GM12878 (cell line): ENCODE data around the gene LYRM4.

Source experiments
- CREM ChIP-seq: IDR thresholded peaks from 2 replicates; pipeline ENCODE4 v1.6.1; 2014; ENCODE audit warnings: antibody characterized with exemption, low read depth
- YY1 ChIP-seq: IDR thresholded peaks from 2 replicates; pipeline ENCODE4 v1.6.1; 2011; ENCODE audit warnings: low read depth, mild to moderate bottlenecking, low read length

- TF ChIP-seq CREM (no peak), YY1 (no peak)
Observed at GRCh38 chr6:5174756-5175549, 85.8 kb downstream of the LYRM4 start.
